Effector memory CD8-positive, alpha-beta T cell (primary cell): ENCODE results near the gene CRYGN.
A peak's percentile ranks its signal among the peaks of the same experiment; 100 is the strongest.

Experiments used
- ATAC-seq: fragments of 150-1000 bp; cut with Tn5 transposase; replicated peaks from 2 replicates; pipeline ENCODE4 v1.10.0; 2021; ENCODE audit warnings: mild to moderate bottlenecking, moderate library complexity
- DNase-seq, 3 experiments: peaks; one replicate each; pipeline ENCODE4 v3.0.0; 2021
- H3K27ac Mint-ChIP-seq, 2 donors: one replicate each; pipeline ENCODE4 v1.8.0; 2022; ENCODE audit warnings: mild to moderate bottlenecking in 2 of 2, mixed read lengths in 2 of 2, moderate library complexity in 2 of 2
- H3K27me3 Mint-ChIP-seq, 2 donors: one replicate each; pipeline ENCODE4 v1.8.0; 2022; ENCODE audit warnings: mixed read lengths in 2 of 2
- H3K36me3 Mint-ChIP-seq: one replicate; pipeline ENCODE4 v1.8.0; 2022; ENCODE audit warnings: mild to moderate bottlenecking, moderate library complexity, mixed read lengths; ENCODE audit not compliant: insufficient read depth
- H3K4me1 Mint-ChIP-seq, 2 donors: one replicate each; pipeline ENCODE4 v1.8.0; 2022; ENCODE audit warnings: low read depth in 2 of 2, mixed read lengths in 2 of 2
- H3K4me3 Mint-ChIP-seq, 2 donors: one replicate each; pipeline ENCODE4 v1.8.0; 2022; ENCODE audit warnings: mild to moderate bottlenecking in 2 of 2, mixed read lengths in 2 of 2, moderate library complexity in 2 of 2
- H3K9me3 Mint-ChIP-seq, 2 donors: one replicate each; pipeline ENCODE4 v1.8.0; 2022; ENCODE audit warnings: mixed read lengths in 2 of 2

CRYGN gene

GRCh38 chr7:151389768-151390597 is 50.0 kb downstream of the CRYGN start:
- peak overlapping the region in 1 of 2 donors; percentile 68 for H3K27ac Mint-ChIP-seq

GRCh38 chr7:151389096-151389767 is 50.7 kb downstream of the CRYGN start:
- peaks cover 11 to 16% of the 10 kb centered on the region in 2 donors for H3K27me3 Mint-ChIP-seq
- ATAC-seq (no peak), DNase-seq (no peak)
- no peak overlapping the region for H3K4me3 Mint-ChIP-seq
- peaks cover 3% of the 10 kb centered on the region for H3K36me3 Mint-ChIP-seq
- H3K9me3 Mint-ChIP-seq, result no peaks in the 10 kb centered on the region
- H3K4me1 Mint-ChIP-seq, result peaks cover 0 to 5% of the 10 kb centered on the region in 2 donors
- H3K27ac Mint-ChIP-seq, result no peak overlapping the region

More at GRCh38 chr7:151389768-151390597, 50.0 kb downstream of the CRYGN start:
- Mint-ChIP-seq H3K4me3 (no peak overlapping the region), H3K9me3 (no peaks in the 10 kb centered on the region), H3K36me3 (no peaks in the 10 kb centered on the region), H3K27me3 (peaks cover 11 to 16% of the 10 kb centered on the region in 2 donors), H3K4me1 (peaks cover 0 to 4% of the 10 kb centered on the region in 2 donors)
- no peak for ATAC-seq
- no peak for DNase-seq

GRCh38 chr7:151388430-151388829 is 51.5 kb downstream of the CRYGN start:
- no peaks in the 10 kb centered on the region for H3K9me3 Mint-ChIP-seq

DNA sequence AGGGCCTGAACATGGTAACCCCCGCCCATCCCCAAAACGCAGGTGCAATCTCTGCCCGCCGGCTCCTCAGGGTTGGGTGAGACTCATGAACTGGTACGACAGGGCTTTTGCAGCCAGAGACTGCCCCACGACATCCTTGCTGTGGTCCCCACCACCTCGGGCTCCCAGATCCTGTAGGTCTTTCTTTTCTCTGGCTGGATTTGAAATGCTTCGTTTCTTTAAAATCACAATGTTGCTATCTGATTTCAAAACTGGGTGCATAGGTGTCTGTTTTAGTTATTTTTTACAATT is 52.0 kb downstream of the CRYGN start:
- Mint-ChIP-seq H3K36me3 (peaks cover 3% of the 10 kb centered on the region), H3K4me1 (peaks cover 0 to 3% of the 10 kb centered on the region in 2 donors), H3K27me3 (peaks cover 11 to 16% of the 10 kb centered on the region in 2 donors), H3K4me3 (no peak overlapping the region), H3K27ac (peak overlapping the region in 1 of 2 donors; percentile 26), H3K9me3 (no peaks in the 10 kb centered on the region)
- ATAC-seq, result no peak
- no peak for DNase-seq

More at GRCh38 chr7:151388430-151388829, 51.5 kb downstream of the CRYGN start:
- no peak for ATAC-seq
- peak overlapping the region in 1 of 2 donors; percentile 26 for H3K27ac Mint-ChIP-seq
- peaks cover 11 to 16% of the 10 kb centered on the region in 2 donors for H3K27me3 Mint-ChIP-seq
- no peak for DNase-seq
- H3K36me3 Mint-ChIP-seq, result peaks cover 3% of the 10 kb centered on the region
- H3K4me3 Mint-ChIP-seq, result no peak overlapping the region
- peaks cover 0 to 3% of the 10 kb centered on the region in 2 donors for H3K4me1 Mint-ChIP-seq

DNA sequence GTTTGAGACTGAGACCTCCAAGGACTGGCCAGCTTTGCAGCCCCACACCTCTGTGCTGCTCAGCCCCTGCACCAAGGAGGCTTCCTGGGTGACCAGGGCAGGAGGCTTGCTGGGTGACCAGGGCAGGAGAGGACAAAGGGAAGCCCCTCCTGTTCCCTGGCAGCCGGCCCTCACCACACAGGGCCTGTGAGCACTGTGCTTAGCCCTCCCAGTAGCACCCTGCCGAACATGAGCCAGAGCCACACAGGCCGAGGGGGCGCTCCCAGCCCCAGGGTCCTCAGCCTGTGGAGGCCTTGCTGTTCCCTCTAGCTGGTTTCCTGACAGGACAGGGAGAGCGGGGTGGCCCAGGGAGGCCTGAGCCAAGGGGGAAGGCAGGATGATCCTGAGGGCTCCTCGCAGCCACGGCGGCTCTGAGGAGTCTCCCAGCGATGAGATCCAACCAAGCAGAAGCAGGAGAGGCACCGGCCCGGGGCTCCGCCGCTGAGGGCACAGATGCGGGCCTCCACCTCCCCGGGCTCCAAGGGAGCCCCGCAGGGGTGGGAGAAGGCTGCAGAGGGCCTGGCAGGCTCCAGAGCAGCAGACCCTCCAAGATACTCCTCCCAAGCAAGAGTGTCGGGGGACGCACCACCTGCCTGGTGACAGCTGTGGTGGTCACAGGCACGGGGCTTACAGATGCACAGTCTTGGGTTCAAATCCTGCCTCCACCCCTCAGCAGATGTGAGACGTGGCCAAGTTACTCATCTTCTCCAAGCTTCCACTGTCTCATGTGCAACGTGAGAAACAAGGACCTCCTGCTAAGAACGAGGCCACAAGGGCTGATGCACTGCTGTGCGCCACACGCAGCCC is 52.6 kb downstream of the CRYGN start:
- H3K9me3 Mint-ChIP-seq, result no peaks in the 10 kb centered on the region
- peak overlapping the region in 1 of 2 donors; percentile 26 for H3K27ac Mint-ChIP-seq
- no peak overlapping the region for H3K4me3 Mint-ChIP-seq
- DNase-seq (no peak), ATAC-seq (no peak)
- peaks cover 15 to 20% of the 10 kb centered on the region in 2 donors for H3K27me3 Mint-ChIP-seq
- H3K36me3 Mint-ChIP-seq, result peaks cover 5% of the 10 kb centered on the region
- H3K4me1 Mint-ChIP-seq, result peaks cover 2 to 6% of the 10 kb centered on the region in 2 donors

DNA sequence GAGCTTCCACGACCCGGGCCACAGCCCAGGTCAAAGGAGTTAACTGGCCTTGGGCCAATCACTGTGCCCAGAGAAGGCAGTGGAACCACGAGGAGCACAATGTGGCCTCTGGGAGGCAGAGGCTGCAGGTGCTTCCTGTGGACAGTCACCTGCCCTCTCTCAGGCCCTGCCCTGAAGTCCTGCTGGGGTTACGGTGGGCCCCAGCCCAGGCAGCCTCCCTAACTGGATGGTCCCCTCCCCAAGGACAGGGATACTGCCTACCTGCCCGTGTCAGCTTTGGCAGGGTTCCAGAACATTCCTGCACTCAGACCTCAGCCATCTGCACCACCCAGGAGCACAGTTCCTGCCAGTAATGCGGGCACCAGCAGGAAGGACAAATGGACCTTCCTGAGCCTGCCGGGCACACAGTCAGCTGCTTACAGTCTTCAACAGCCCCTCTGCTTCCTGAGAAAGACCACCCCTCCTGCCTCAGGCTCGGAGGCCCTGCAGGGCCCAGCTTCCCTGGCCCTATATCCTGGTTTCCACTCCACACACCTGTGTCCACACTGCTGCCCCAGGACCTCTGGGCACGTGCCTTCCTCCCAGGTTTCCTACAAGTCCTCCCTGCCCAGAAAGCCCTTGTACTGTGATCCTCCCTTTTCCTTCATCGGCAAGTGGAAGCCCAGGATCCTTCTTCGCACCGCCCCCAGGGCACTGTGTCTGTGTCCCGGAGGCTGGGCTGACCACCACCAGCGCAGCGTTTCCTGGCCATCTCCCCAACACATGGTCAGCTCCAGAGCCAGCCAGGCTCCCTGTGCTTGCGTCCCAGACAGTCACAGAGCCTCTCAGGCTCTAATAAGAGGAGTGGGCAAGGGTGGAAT is 53.4 kb downstream of the CRYGN start:
- Mint-ChIP-seq H3K27me3 (peaks cover 20 to 24% of the 10 kb centered on the region in 2 donors), H3K36me3 (peaks cover 10% of the 10 kb centered on the region), H3K4me1 (peaks cover 7 to 10% of the 10 kb centered on the region in 2 donors), H3K27ac (peak overlapping the region in 1 of 2 donors; percentile 66), H3K4me3 (no peak overlapping the region), H3K9me3 (no peaks in the 10 kb centered on the region)
- DNase-seq (no peak), ATAC-seq (no peak)

DNA sequence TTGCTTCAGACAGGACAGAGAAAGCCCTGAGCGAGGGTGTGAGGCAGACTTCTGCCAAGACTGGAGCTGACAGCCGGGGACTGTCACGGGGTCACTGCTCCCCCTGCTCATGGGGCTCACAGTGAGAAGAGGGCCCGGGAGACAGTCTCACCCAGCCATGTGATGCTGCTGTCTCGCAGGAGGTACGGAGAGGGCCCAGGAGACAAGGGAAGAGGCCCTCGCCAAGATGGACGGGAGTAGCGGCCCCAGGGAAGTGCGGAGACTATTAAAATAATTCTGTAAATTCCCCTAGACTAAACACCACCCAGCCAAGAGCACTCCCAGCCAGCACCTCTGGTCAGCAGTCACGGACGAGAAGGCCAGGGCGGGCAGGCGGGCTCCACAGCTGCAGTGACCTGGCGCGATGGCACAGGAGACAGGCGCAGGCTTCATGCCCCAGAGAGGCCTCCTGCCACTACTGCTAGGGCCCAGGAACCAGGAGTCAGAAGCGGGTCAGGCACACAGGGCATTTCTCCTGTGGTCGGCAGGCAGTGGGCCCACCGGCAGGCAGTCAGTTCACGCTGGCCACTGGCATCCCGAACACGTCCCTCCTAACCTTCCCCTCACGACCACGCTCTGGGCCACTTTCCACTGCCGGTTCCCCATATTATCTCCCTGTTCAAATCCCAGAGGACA is 54.2 kb downstream of the CRYGN start:
- Mint-ChIP-seq H3K4me3 (no peak overlapping the region), H3K27ac (peak overlapping the region; percentile 38 to 66), H3K36me3 (peaks cover 15% of the 10 kb centered on the region), H3K27me3 (peaks cover 16 to 19% of the 10 kb centered on the region in 2 donors), H3K4me1 (peaks cover 7 to 13% of the 10 kb centered on the region in 2 donors), H3K9me3 (no peaks in the 10 kb centered on the region)
- ATAC-seq (no peak), DNase-seq (no peak)

DNA sequence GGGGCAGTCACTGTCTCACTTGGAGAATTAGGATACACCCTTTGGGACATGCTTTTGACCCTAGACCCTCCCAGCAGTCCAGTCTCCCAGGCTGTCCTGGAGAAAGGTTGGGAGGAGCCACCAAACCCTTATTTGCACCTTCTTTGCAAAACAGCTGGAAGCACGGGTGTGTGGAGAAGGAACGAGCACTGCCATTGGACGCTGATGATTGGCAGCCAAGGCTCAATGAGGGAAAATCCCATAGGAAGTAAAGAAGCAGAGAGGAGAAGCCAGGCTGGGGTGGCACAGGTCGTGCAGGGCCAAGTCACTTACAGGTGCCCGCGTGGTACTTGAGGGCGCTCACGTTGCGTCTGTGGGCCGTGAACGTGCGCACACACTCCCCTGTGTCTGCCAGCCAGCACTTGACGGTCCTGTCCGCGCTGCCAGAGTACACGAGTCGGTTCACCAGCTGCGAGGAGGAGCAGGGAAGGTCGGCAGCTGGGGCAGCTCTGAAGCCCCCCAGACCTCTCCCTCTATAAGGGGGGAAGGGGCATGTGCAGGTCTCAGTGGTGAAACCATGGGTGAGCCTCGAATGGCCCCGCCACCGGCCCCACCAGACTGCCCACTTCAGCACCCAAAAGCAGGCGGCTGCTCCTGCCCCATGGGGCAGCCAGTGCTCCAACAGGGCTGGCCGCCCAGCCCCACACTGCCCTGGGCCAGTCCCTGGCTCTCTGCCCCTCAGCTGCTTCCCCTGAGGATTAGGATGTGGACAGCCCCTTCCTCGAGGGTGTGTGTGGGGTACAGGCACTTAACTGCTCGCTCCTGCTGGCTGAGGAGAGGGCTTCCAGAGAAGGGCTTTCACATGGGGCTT is 54.9 kb downstream of the CRYGN start:
- peaks cover 7 to 13% of the 10 kb centered on the region in 2 donors for H3K4me1 Mint-ChIP-seq
- DNase-seq, result no peak
- no peaks in the 10 kb centered on the region for H3K9me3 Mint-ChIP-seq
- H3K27me3 Mint-ChIP-seq, result peaks cover 9 to 14% of the 10 kb centered on the region in 2 donors
- H3K36me3 Mint-ChIP-seq, result peaks cover 15% of the 10 kb centered on the region
- ATAC-seq, result no peak
- peak overlapping the region; percentile 38 to 66 for H3K27ac Mint-ChIP-seq
- H3K4me3 Mint-ChIP-seq, result no peak overlapping the region

- Mint-ChIP-seq H3K27me3 (peaks cover 9 to 14% of the 10 kb centered on the region in 2 donors), H3K27ac (peak overlapping the region in 1 of 2 donors; percentile 66), H3K4me1 (peaks cover 7 to 13% of the 10 kb centered on the region in 2 donors), H3K36me3 (peaks cover 21% of the 10 kb centered on the region), H3K4me3 (no peak overlapping the region), H3K9me3 (no peaks in the 10 kb centered on the region)
- ATAC-seq (no peak), DNase-seq (no peak)
Measured at GRCh38 chr7:151384352-151384697, 55.6 kb downstream of the CRYGN start.

DNA sequence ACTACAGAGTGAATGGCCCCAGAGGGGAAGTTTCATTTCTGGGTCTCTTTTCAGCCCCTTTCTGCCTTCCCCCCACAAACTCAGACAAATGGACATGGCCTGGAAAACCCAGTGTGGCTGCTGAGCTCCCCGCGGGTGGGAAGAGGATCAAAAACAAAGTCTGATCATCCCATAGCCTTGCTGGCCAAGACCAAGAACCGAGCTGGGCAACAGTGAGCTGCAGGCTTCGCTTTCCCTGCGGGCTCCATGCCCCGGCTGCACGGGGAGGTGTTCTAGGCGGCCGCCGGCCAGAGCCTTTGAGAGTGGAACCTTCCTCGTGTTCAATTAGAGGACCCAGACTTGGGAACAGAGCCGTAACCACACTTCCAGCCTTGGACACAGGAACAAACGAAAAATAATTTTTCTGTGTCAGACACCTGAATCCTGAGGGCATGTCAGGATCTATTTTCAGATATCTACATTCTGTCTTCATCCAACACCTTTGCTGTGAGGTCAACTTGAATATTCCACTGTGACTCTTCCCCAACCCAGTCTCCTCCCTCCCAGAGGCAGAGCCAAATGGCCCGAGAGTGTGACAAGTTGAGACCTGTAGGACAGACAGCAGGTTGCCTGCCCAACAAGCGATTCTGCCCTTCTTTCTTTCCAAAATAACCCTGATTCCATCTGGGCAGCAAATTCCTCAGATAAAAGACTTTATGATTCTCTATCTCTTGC is 56.1 kb downstream of the CRYGN start:
- no peak for DNase-seq
- Mint-ChIP-seq H3K9me3 (no peaks in the 10 kb centered on the region), H3K4me1 (peaks cover 7 to 14% of the 10 kb centered on the region in 2 donors), H3K36me3 (peaks cover 26% of the 10 kb centered on the region), H3K27me3 (peaks cover 9 to 14% of the 10 kb centered on the region in 2 donors), H3K4me3 (no peak overlapping the region), H3K27ac (peak overlapping the region in 1 of 2 donors; percentile 66)
- no peak for ATAC-seq
